PC-9 (cell line): ENCODE results near the gene APBA2.

ENCODE experiments used
- CTCF ChIP-seq: fragments of 200-600 bp; sonication (generic); conservative IDR thresholded peaks from 2 replicates; pipeline ENCODE4 v1.6.1; 2017; ENCODE audit warnings: mixed run types, antibody characterized with exemption, mild to moderate bottlenecking, moderate library complexity
- EZH2 ChIP-seq: fragments of 200-600 bp; sonication (generic); IDR thresholded peaks from 2 replicates; pipeline ENCODE4 v1.8.0; 2017; ENCODE audit warnings: antibody characterized with exemption, low read depth

- no peak for TF ChIP-seq CTCF
- TF ChIP-seq EZH2 = no peak
Observed at GRCh38 chr15:28930011-28930410, 44.2 kb downstream of the APBA2 start.
